CD14-positive monocyte (primary cell): ENCODE data around the gene S100A16. TPM values are rescaled to one million over a fixed set of nuclear protein-coding genes. Genes with fewer than 3 reads are reported as not detected.

Experiments used
- DNase-seq, 3 donors: peaks; one replicate each; pipeline ENCODE4 v3.0.0-alpha.2; 2011 to 2022
- H2AFZ ChIP-seq: 2 replicates; pipeline ENCODE4 v1.6.0; 2012; ENCODE audit warnings: mild to moderate bottlenecking, low read depth, low read length, inconsistent platforms; ENCODE audit not compliant: insufficient read depth, poor library complexity, severe bottlenecking
- H3K27ac ChIP-seq, 2 donors: 1 replicate in 1 of 2; 2 replicates in 1 of 2; pipeline ENCODE4 v1.5.1; 2012 to 2013; ENCODE audit warnings: low read length in 2 of 2, control low read depth in 1 of 2, inconsistent platforms in 1 of 2, low read depth in 1 of 2, mild to moderate bottlenecking in 1 of 2
- H3K27me3 ChIP-seq, 2 donors: one replicate each; pipeline versions ENCODE4 v1.6.0 to v1.6.1; 2011 to 2013; ENCODE audit warnings: low read length in 2 of 2; ENCODE audit not compliant: control insufficient read depth in 2 of 2, insufficient read depth in 2 of 2
- H3K36me3 ChIP-seq, 2 donors: replicated peaks in 1 of 2; 1 replicate in 1 of 2; 2 replicates in 1 of 2; pipeline versions ENCODE4 v1.5.1 to v1.6.1; 2012 to 2013; ENCODE audit warnings: low read length in 2 of 2, control low read depth in 1 of 2, inconsistent platforms in 1 of 2, mild to moderate bottlenecking in 1 of 2; ENCODE audit not compliant: insufficient read depth in 2 of 2, control insufficient read depth in 1 of 2
- H3K4me1 ChIP-seq, 2 donors: 1 replicate in 1 of 2; 2 replicates in 1 of 2; pipeline versions ENCODE4 v1.5.1 to v1.6.1; 2012 to 2013; ENCODE audit warnings: low read length in 2 of 2, control low read depth in 1 of 2, inconsistent platforms in 1 of 2, mild to moderate bottlenecking in 1 of 2, moderate library complexity in 1 of 2; ENCODE audit not compliant: insufficient read depth in 2 of 2, control insufficient read depth in 1 of 2
- H3K4me2 ChIP-seq: replicated peaks from 2 replicates; pipeline ENCODE3; 2012; ENCODE audit warnings: low read length, moderate library complexity, mild to moderate bottlenecking; ENCODE audit not compliant: poor library complexity, severe bottlenecking; ENCODE audit errors: extremely low read depth
- H3K4me3 ChIP-seq, 3 experiments: fragments of 200-600 bp in 1 of 3; sonication (generic) in 1 of 3; replicated peaks in 1 of 3; 1 replicate in 2 of 3; 2 replicates in 1 of 3; pipeline ENCODE4 v1.5.1; 2011 to 2013; ENCODE audit warnings: low read length in 3 of 3, mild to moderate bottlenecking in 3 of 3, control low read depth in 2 of 3, low read depth in 2 of 3, inconsistent platforms in 1 of 3, moderate library complexity in 1 of 3
- H3K79me2 ChIP-seq: 2 replicates; pipeline ENCODE4 v1.6.0; 2012; ENCODE audit warnings: mild to moderate bottlenecking, control low read depth, inconsistent platforms, low read length, moderate library complexity; ENCODE audit not compliant: insufficient read depth
- H3K9ac ChIP-seq: 2 replicates; pipeline ENCODE4 v1.6.0; 2017; ENCODE audit warnings: low read length, mild to moderate bottlenecking; ENCODE audit not compliant: insufficient read depth, poor library complexity, severe bottlenecking
- H3K9me3 ChIP-seq, 2 donors: replicated peaks in 1 of 2; 1 replicate in 1 of 2; 2 replicates in 1 of 2; pipeline versions ENCODE4 v1.5.1 to v1.6.1; 2012 to 2013; ENCODE audit warnings: low read length in 2 of 2, control low read depth in 1 of 2; ENCODE audit not compliant: control insufficient read depth in 1 of 2, insufficient read depth in 1 of 2
- H4K20me1 ChIP-seq: 2 replicates; pipeline ENCODE4 v1.6.0; 2012; ENCODE audit warnings: mild to moderate bottlenecking, low read length, control low read depth, moderate library complexity; ENCODE audit not compliant: insufficient read depth
- H3K27ac Mint-ChIP-seq, 7 donors: one replicate each; pipeline ENCODE4 v1.8.0; 2020; ENCODE audit warnings: mild to moderate bottlenecking in 7 of 7, mixed read lengths in 7 of 7, moderate library complexity in 6 of 7, inconsistent platforms in 2 of 7
- H3K27me3 Mint-ChIP-seq, 3 donors: one replicate each; pipeline ENCODE4 v1.8.0; 2021 to 2022; ENCODE audit warnings: low read depth in 3 of 3, mild to moderate bottlenecking in 3 of 3, mixed read lengths in 3 of 3, moderate library complexity in 3 of 3, inconsistent platforms in 1 of 3
- H3K36me3 Mint-ChIP-seq, 2 donors: one replicate each; pipeline ENCODE4 v1.8.0; 2020; ENCODE audit warnings: mixed read lengths in 2 of 2, inconsistent platforms in 1 of 2, mild to moderate bottlenecking in 1 of 2
- H3K4me1 Mint-ChIP-seq: one replicate; pipeline ENCODE4 v1.8.0; 2020; ENCODE audit warnings: mild to moderate bottlenecking, mixed read lengths
- H3K4me3 Mint-ChIP-seq, 2 donors: one replicate each; pipeline ENCODE4 v1.8.0; 2020; ENCODE audit warnings: mild to moderate bottlenecking in 2 of 2, mixed read lengths in 2 of 2, moderate library complexity in 1 of 2
- H3K9me3 Mint-ChIP-seq, 7 donors: one replicate each; pipeline ENCODE4 v1.8.0; 2020 to 2022; ENCODE audit warnings: mixed read lengths in 7 of 7, mild to moderate bottlenecking in 6 of 7, moderate library complexity in 6 of 7, inconsistent platforms in 2 of 7
- WGBS: methylation state at CpG from one replicate; pipeline ENCODE4 v1.1.5; 2013; ENCODE audit warnings: missing lambda C conversion rate; ENCODE audit not compliant: insufficient coverage; 5-methylcytosine and 5-hydroxymethylcytosine counted together
- intact Hi-C, 2 donors: fragments of 100-400 bp; cut with micrococcal nuclease; formaldehyde crosslinking; loops; one replicate each; pipeline versions ENCODE4 v1.15.0 to v1.15.1; 2023
- polyA plus RNA-seq, 3 donors: library from polyadenylated mRNA; depleted of rRNA in 1 of 3; unstranded in 2 of 3; stranded (reverse) in 1 of 3; fragments of 300-500 nt in 2 of 3; fragments of >200 nt in 1 of 3; fragmentation: Illumina TruSeq in 2 of 3; gene quantifications; 1 replicate in 2 of 3; 2 replicates in 1 of 3; pipeline ENCODE4 v1.2.3, GENCODE V29; 2012 to 2021
- TF ChIP-seq, protein P1 (sequence below): fragments of 200-600 bp; IDR thresholded peaks from one replicate; pipeline ENCODE4 v1.8.0; 2022; ENCODE audit warnings: antibody characterized with exemption, mild to moderate bottlenecking

S100A16 gene
- polyA plus RNA-seq, 3 donors = not detected

DNA sequence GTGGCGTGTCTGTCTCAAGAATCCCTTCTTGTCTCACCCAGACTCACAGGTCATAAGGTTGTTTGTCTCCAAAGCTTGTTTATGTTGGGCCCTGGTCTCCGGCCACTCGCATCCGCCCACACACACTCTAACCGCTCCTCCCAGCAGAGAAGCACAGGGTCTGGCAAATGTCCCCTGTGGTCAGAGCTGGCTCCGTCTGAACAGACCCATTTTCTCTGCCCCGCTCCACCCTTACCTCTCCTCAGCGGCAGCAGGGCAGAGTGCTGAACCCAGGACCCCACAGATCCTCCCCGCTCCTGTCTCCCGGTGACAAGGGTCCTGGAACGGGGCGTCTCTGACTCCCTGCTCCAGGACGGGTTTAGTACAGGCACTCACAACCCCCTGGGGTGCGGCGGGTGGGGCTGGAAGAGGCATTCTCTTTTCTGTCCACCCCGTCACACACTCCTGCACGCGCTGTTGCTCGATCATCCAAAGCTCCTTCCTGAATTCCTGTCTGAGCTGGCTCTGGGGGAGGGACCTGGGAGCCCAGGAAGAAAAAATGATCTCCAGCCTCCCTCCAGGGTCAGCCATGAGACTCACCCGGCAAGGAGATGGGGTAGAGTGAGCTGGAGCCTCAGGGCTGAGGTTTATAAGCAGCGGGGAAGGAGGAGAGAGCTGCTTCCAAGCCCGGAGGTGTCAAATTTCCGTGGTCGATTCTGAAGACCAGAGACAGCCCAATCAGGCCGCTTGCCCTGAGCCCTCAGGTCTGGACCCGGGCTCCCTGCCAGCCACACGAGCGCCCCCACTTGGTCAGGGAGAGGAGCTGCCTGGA, 14.2 kb upstream of the S100A16 start, which contains the start of gene S100A13:
S100A13 (minus strand) TSS at position 602 of the 811 bp plus-strand sequence. CDS start 1,033 bp downstream, outside the sequence.
- H2AFZ ChIP-seq = peak within 1 kb of the TSS; percentile 70
- H3K79me2 ChIP-seq = no peaks in the 10 kb centered on the region
- peak within 1 kb of the TSS; percentile 59 for H3K4me2 ChIP-seq
- H4K20me1 ChIP-seq = no peaks in the 10 kb centered on the region
- Mint-ChIP-seq H3K4me3 (peak within 1 kb of the TSS; percentile 50 to 87), H3K9me3 (no peaks in the 10 kb centered on the region), H3K27me3 (peaks cover 11 to 16% (median 14%) of the 10 kb centered on the region in 3 donors), H3K36me3 (no peaks in the 10 kb centered on the region), H3K27ac (peak within 1 kb of the TSS in 3 of 7 donors; percentile 21 to 74 (median 36)), H3K4me1 (peaks cover 57% of the 10 kb centered on the region)
- H3K4me3 ChIP-seq = peak within 1 kb of the TSS in 2 of 3 experiments; percentile 6 to 54
- WGBS = 30% methylated on average over 19 of the region's 28 CpGs
- H3K4me1 ChIP-seq = peaks cover 41 to 50% of the 10 kb centered on the region in 2 donors
- no peaks in the 10 kb centered on the region for H3K36me3 ChIP-seq
- H3K9me3 ChIP-seq = no peaks in the 10 kb centered on the region
- no peak within 1 kb of the TSS for H3K27ac ChIP-seq
- intact Hi-C loops = loop anchor here in 1 of 2 donors (10.0 kb wide), 1 partner anchor 52 kb away; no protein-coding TSS in a partner anchor
- peaks cover 0 to 3% of the 10 kb centered on the region in 2 donors for H3K27me3 ChIP-seq
- TF ChIP-seq, protein P1, sequence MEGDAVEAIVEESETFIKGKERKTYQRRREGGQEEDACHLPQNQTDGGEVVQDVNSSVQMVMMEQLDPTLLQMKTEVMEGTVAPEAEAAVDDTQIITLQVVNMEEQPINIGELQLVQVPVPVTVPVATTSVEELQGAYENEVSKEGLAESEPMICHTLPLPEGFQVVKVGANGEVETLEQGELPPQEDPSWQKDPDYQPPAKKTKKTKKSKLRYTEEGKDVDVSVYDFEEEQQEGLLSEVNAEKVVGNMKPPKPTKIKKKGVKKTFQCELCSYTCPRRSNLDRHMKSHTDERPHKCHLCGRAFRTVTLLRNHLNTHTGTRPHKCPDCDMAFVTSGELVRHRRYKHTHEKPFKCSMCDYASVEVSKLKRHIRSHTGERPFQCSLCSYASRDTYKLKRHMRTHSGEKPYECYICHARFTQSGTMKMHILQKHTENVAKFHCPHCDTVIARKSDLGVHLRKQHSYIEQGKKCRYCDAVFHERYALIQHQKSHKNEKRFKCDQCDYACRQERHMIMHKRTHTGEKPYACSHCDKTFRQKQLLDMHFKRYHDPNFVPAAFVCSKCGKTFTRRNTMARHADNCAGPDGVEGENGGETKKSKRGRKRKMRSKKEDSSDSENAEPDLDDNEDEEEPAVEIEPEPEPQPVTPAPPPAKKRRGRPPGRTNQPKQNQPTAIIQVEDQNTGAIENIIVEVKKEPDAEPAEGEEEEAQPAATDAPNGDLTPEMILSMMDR = no peak
- peak within 1 kb of the TSS; percentile 13 for H3K9ac ChIP-seq
- peak in 2 of 3 donors; percentile 11 to 31 for DNase-seq

DNA sequence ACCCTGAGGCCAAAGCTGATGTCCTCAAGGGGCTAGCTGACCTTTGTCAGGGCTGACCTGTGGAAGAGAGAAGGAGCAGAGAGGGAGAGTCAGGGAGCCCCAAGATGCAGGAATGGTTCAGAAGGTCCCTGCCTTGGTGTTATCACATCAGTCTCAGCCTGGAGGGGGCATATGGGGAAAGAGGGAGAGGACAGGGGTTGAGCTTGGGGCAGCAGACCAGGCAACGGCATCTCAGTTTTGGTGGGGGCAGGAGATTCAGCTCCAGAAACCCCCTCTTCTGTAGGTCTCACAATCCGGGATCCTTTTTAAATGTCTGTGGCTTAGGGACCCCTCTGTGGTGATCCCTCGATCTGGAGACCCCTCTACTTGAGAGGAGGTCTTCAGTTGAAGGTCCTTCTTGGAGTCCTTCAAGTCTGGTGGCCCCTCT, 13.6 kb upstream of the S100A16 start:
- intact Hi-C loops = loop anchor here in 1 of 2 donors (10.0 kb wide), 1 partner anchor 52 kb away; no protein-coding TSS in a partner anchor

More for the DNA sequence above, 13.6 kb upstream of the S100A16 start:
- H3K9me3 Mint-ChIP-seq = no peaks in the 10 kb centered on the region
- no CpG with 5 or more reads among the region's 3 CpGs for WGBS
- Histone ChIP-seq H3K27me3 (peaks cover 0 to 3% of the 10 kb centered on the region in 2 donors), H3K79me2 (no peaks in the 10 kb centered on the region), H3K4me1 (peaks cover 37 to 44% of the 10 kb centered on the region in 2 donors), H2AFZ (peak overlapping the region; percentile 70), H4K20me1 (no peaks in the 10 kb centered on the region), H3K4me2 (no peak overlapping the region), H3K9ac (peak overlapping the region; percentile 13), H3K9me3 (no peaks in the 10 kb centered on the region), H3K4me3 (peak overlapping the region in 1 of 3 experiments; percentile 54), H3K27ac (no peak overlapping the region), H3K36me3 (no peaks in the 10 kb centered on the region)
- no peak for DNase-seq
- peaks cover 11 to 16% (median 14%) of the 10 kb centered on the region in 3 donors for H3K27me3 Mint-ChIP-seq
- peak overlapping the region in 1 of 2 donors; percentile 1 for H3K4me3 Mint-ChIP-seq
- peaks cover 52% of the 10 kb centered on the region for H3K4me1 Mint-ChIP-seq
- TF ChIP-seq, protein P1 = no peak
- no peaks in the 10 kb centered on the region for H3K36me3 Mint-ChIP-seq
- peak overlapping the region in 1 of 7 donors; percentile 15 for H3K27ac Mint-ChIP-seq
